HFFc6 (cell line): ENCODE results near the gene SLC2A9. TPM values are rescaled to one million over a fixed set of nuclear protein-coding genes. Genes with fewer than 3 reads are reported as not detected.

Experiments used
- DNase-seq: peaks from one replicate; pipeline ENCODE4 v3.0.0-alpha.2; 2018
- H3K27ac Mint-ChIP-seq: 2 replicates; pipeline ENCODE4 v1.8.0; 2020; ENCODE audit warnings: mild to moderate bottlenecking, mixed read lengths
- H3K27me3 Mint-ChIP-seq: 2 replicates; pipeline ENCODE4 v1.8.0; 2021; ENCODE audit warnings: mild to moderate bottlenecking, moderate library complexity, mixed read lengths; ENCODE audit not compliant: insufficient read depth
- H3K36me3 Mint-ChIP-seq: 2 replicates; pipeline ENCODE4 v1.8.0; 2021; ENCODE audit warnings: low read depth, mixed read lengths
- H3K4me1 Mint-ChIP-seq: 2 replicates; pipeline ENCODE4 v1.8.0; 2020; ENCODE audit warnings: low read depth, mixed read lengths
- H3K4me3 Mint-ChIP-seq: 2 replicates; pipeline ENCODE4 v1.8.0; 2020; ENCODE audit warnings: mild to moderate bottlenecking, moderate library complexity, mixed read lengths
- H3K9me3 Mint-ChIP-seq: 2 replicates; pipeline ENCODE4 v1.8.0; 2020; ENCODE audit warnings: mild to moderate bottlenecking, mixed read lengths
- total RNA-seq, 6 experiments: library from RNA; stranded (reverse); fragmentation: NEBNext Ultra II Directional; extraction: Animal tissue kit (Norgen Biotek cat#: 25700); gene quantifications; 2 replicates in 1 of 6; 3 replicates in 5 of 6; pipeline ENCODE4 v1.2.3, GENCODE V29; 2021
- TF ChIP-seq, protein P1 (sequence below): fragments of 200-600 bp; sonication (generic); IDR thresholded peaks from 2 replicates; pipeline ENCODE4 v1.5.0; 2021; ENCODE audit warnings: antibody characterized with exemption, mild to moderate bottlenecking

The SLC2A9 gene
- total RNA-seq, 6 experiments from 2014 or later: 1.3 to 2.0 (median 1.6) TPM

DNA sequence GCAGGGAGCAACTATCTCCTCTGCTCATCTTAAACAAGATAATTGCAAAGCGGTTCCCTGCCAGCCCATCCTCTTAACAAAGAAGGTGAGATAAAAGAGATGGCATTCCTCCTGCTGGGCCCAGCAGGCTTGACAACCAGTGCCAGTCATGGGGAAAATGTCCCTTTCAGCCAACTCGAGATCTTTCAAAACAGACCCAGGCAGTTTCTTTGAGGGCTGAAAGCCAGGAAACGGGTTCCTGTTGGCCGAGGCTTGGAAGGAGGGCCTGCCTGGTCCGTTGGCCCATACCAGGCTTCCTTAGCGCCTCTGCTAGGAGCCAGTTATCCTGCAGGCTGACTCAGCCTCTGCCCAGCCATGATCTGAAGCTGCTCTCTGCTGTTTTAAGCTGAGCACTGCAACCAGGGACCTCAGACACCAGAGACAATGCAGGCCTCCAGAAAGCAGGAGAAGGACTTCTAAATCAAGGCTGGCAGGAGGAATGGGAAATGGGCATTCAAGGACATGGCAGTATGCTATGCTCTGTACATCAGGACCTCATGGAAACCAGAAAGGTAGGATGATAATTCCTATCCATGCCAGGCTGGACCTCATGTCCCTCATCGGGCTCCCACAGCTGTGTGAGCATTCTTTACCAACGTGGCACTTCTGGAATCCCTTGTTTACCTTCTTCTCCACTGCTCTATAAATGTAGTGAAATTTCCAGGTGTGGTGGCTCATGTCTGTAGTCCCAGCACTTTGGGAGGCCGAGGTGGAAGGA, 42.4 kb upstream of the SLC2A9 start:
- H3K9me3 Mint-ChIP-seq: no peaks in the 10 kb centered on the region
- TF ChIP-seq, protein P1, sequence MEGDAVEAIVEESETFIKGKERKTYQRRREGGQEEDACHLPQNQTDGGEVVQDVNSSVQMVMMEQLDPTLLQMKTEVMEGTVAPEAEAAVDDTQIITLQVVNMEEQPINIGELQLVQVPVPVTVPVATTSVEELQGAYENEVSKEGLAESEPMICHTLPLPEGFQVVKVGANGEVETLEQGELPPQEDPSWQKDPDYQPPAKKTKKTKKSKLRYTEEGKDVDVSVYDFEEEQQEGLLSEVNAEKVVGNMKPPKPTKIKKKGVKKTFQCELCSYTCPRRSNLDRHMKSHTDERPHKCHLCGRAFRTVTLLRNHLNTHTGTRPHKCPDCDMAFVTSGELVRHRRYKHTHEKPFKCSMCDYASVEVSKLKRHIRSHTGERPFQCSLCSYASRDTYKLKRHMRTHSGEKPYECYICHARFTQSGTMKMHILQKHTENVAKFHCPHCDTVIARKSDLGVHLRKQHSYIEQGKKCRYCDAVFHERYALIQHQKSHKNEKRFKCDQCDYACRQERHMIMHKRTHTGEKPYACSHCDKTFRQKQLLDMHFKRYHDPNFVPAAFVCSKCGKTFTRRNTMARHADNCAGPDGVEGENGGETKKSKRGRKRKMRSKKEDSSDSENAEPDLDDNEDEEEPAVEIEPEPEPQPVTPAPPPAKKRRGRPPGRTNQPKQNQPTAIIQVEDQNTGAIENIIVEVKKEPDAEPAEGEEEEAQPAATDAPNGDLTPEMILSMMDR: peak; percentile 54
- H3K27me3 Mint-ChIP-seq: peaks cover 12% of the 10 kb centered on the region
- no peak overlapping the region for H3K4me3 Mint-ChIP-seq
- H3K27ac Mint-ChIP-seq: no peak overlapping the region
- H3K36me3 Mint-ChIP-seq: peaks cover 32% of the 10 kb centered on the region
- peak; percentile 49 for DNase-seq
- H3K4me1 Mint-ChIP-seq: peaks cover 6% of the 10 kb centered on the region; the same call in 1 of the 2 replicates

DNA sequence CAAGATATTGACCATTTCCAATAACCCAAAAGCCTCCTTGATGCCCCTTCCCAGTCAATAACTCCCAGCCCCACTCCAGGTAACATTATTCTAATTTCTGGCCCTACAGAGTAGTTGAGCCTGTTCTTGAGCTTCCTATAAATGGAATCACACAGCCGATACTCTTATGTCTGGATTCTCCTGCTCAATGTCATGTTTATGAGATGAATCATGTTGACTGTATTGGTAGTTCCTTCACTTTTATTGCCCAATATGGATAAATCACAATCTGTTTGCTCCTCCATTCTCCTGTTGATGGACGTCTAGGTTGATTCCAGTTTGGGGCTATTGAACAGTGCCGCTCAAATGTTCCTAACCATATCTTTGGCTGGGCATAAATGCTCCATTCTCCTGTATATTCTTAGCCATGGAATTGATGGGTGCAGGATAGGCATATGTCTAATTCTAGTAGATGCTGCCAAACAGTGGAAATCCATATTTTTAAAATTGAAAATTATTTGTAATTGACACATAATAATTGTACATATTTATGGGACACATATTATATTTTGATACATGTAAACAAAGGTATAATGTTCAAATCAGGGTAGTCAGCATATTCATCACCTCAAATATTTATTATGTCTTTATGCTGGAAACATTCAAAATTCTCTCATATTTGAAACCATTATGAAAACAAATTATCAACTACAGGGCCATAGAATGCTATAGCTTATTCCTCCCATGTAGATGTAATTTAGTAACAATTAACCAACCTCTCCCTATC, 40.5 kb upstream of the SLC2A9 start:
- peaks cover 8% of the 10 kb centered on the region for H3K27me3 Mint-ChIP-seq
- no peak overlapping the region for H3K4me3 Mint-ChIP-seq
- peaks cover 6% of the 10 kb centered on the region; the same call in 1 of the 2 replicates for H3K4me1 Mint-ChIP-seq
- H3K36me3 Mint-ChIP-seq: peaks cover 30% of the 10 kb centered on the region
- no peaks in the 10 kb centered on the region for H3K9me3 Mint-ChIP-seq
- H3K27ac Mint-ChIP-seq: no peak overlapping the region
- TF ChIP-seq, protein P1: no peak
- DNase-seq: no peak

DNA sequence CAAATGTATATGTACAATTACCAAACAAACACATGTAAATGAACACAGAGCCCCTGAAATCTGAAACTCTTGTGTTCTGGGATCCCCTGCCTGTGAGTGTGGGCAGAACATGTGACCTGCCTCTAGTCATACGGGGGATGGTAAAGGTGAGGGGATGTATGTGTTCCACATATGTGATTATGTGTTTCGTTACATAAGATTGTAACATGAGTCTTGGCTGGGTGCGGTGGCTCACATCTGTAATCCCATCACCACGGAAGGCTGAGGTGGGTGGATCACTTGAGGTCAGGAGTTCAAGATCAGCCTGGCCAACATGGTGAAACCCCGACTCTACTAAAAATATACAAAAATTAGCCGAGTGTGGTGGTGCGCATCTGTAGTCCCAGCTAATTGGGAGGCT, 37.1 kb upstream of the SLC2A9 start:
- Mint-ChIP-seq H3K9me3 (no peaks in the 10 kb centered on the region), H3K27me3 (peaks cover 6% of the 10 kb centered on the region), H3K36me3 (peaks cover 20% of the 10 kb centered on the region; the same call in 1 of the 2 replicates), H3K4me1 (peaks cover 6% of the 10 kb centered on the region; the same call in 1 of the 2 replicates), H3K4me3 (no peak overlapping the region), H3K27ac (no peak overlapping the region)
- DNase-seq: no peak
- TF ChIP-seq, protein P1: no peak

DNA sequence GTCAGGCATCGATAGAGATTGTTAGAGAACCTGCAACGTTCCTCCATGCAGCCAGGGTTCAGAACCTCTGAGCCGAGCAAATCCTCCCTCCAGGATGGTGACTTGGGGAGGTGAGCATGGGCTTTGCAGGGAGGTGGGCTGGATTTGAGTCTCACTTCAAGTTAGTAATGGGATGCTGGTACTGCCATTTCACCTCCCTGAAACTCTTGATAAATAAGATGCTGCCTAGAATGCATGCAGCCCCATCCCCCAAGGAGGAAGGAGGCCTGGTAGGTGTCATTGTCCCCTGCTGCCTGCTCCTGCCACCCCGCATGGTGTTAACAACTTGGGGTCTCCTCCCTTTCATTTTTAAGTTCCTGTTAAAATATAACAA, 35.7 kb upstream of the SLC2A9 start:
- peaks cover 7% of the 10 kb centered on the region for H3K27me3 Mint-ChIP-seq
- DNase-seq: no peak
- H3K9me3 Mint-ChIP-seq: no peaks in the 10 kb centered on the region
- H3K27ac Mint-ChIP-seq: no peak overlapping the region
- peaks cover 20% of the 10 kb centered on the region; the same call in 1 of the 2 replicates for H3K36me3 Mint-ChIP-seq
- H3K4me3 Mint-ChIP-seq: no peak overlapping the region
- H3K4me1 Mint-ChIP-seq: peaks cover 6% of the 10 kb centered on the region; the same call in 1 of the 2 replicates
- TF ChIP-seq, protein P1: no peak

DNA sequence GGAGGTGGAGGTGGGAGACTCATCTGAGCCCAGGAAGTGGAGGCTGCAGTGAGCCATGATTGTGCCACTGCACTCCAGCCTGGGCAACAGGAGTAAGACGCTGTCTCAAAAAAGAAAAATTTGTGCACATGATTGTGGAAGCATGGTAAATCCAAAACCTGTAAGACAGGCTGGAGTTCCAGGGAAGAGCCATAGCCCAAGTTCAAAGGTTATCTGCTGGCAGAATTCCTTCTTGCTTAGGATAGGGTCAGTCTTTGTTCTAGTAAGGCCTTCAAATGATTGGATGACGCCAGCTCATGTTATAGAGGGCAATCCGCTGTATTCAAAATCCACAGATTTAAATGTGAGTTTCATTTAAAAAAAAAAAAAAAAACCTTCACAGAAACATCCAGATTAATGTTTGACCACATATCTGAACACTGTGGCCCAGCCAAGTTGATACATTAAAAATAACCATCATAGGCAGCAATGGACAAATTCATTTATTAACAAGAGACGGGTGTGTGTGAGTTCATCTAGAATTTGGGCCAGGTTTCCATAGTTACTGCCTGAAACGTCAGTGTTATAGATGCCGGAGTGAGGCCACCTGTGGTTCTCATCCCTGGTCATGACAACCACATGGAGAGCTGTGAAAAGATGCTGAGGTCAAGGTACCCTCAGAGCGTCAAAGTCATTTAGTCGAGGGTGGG, 35.2 kb upstream of the SLC2A9 start:
- no peak overlapping the region for H3K4me3 Mint-ChIP-seq
- TF ChIP-seq, protein P1: no peak
- H3K27me3 Mint-ChIP-seq: peaks cover 10% of the 10 kb centered on the region
- peaks cover under 1% of the 10 kb centered on the region; the same call in 1 of the 2 replicates for H3K4me1 Mint-ChIP-seq
- DNase-seq: no peak
- no peaks in the 10 kb centered on the region for H3K9me3 Mint-ChIP-seq
- no peak overlapping the region for H3K27ac Mint-ChIP-seq
- peaks cover 20% of the 10 kb centered on the region; the same call in 1 of the 2 replicates for H3K36me3 Mint-ChIP-seq
